RWPE2 (cell line): ENCODE data around the gene NUP210.

ENCODE experiments used
- ATAC-seq: fragments of 200-7000 bp; cut with Tn5 transposase; 3 replicates; pipeline ENCODE4 v1.9.1; 2021; ENCODE audit warnings: low read depth
- DNase-seq: peaks from one replicate; pipeline ENCODE4 v3.0.0-alpha.2; 2020; ENCODE audit warnings: low spot score
- H3K27ac ChIP-seq: fragments of 450-650 bp; 2 replicates; pipeline ENCODE4 v1.5.1; 2017; ENCODE audit warnings: mild to moderate bottlenecking; ENCODE audit not compliant: poor library complexity, severe bottlenecking
- H3K27me3 ChIP-seq: fragments of 250-450 bp; sonication (Bioruptor Pico); 2 replicates; pipeline ENCODE4 v1.5.1; 2021; ENCODE audit warnings: mild to moderate bottlenecking, moderate library complexity; ENCODE audit not compliant: insufficient read depth, poor library complexity, severe bottlenecking
- H3K36me3 ChIP-seq: fragments of 250-450 bp; sonication (Bioruptor Pico); 2 replicates; pipeline ENCODE4 v1.5.1; 2020; ENCODE audit warnings: low read depth, mild to moderate bottlenecking, moderate library complexity
- H3K4me1 ChIP-seq: fragments of 250-450 bp; sonication (Bioruptor Pico); 2 replicates; pipeline ENCODE4 v1.5.1; 2021; ENCODE audit warnings: mild to moderate bottlenecking, moderate library complexity; ENCODE audit not compliant: insufficient read depth, poor library complexity, severe bottlenecking
- H3K4me3 ChIP-seq: fragments of 250-450 bp; sonication (Bioruptor Pico); 2 replicates; pipeline ENCODE4 v1.5.1; 2021; ENCODE audit warnings: mild to moderate bottlenecking, moderate library complexity; ENCODE audit not compliant: severe bottlenecking
- H3K9me3 ChIP-seq: fragments of 250-450 bp; sonication (Bioruptor Pico); 2 replicates; pipeline ENCODE4 v1.5.1; 2021; ENCODE audit warnings: mild to moderate bottlenecking, moderate library complexity; ENCODE audit not compliant: severe bottlenecking
- TF ChIP-seq, protein P1 (sequence below): fragments of 450-650 bp; IDR thresholded peaks from one replicate; pipeline ENCODE4 v1.5.1; 2017; ENCODE audit warnings: mild to moderate bottlenecking, moderate library complexity; ENCODE audit not compliant: poor library complexity, severe bottlenecking

Gene NUP210

GRCh38 chr3:13371100-13372075 lies 48.7 kb downstream of the NUP210 start:
- H3K36me3 ChIP-seq = no peaks in the 10 kb centered on the region
- no peaks in the 10 kb centered on the region for H3K4me1 ChIP-seq
- H3K27me3 ChIP-seq = no peaks in the 10 kb centered on the region
- DNase-seq (no peak), ATAC-seq (no peak)
- H3K9me3 ChIP-seq = no peaks in the 10 kb centered on the region
- H3K27ac ChIP-seq = no peak overlapping the region
- TF ChIP-seq, protein P1, sequence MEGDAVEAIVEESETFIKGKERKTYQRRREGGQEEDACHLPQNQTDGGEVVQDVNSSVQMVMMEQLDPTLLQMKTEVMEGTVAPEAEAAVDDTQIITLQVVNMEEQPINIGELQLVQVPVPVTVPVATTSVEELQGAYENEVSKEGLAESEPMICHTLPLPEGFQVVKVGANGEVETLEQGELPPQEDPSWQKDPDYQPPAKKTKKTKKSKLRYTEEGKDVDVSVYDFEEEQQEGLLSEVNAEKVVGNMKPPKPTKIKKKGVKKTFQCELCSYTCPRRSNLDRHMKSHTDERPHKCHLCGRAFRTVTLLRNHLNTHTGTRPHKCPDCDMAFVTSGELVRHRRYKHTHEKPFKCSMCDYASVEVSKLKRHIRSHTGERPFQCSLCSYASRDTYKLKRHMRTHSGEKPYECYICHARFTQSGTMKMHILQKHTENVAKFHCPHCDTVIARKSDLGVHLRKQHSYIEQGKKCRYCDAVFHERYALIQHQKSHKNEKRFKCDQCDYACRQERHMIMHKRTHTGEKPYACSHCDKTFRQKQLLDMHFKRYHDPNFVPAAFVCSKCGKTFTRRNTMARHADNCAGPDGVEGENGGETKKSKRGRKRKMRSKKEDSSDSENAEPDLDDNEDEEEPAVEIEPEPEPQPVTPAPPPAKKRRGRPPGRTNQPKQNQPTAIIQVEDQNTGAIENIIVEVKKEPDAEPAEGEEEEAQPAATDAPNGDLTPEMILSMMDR = no peak
- H3K4me3 ChIP-seq = no peak overlapping the region

- TF ChIP-seq, protein P1 = no peak
- Histone ChIP-seq H3K27ac (no peak overlapping the region), H3K36me3 (no peaks in the 10 kb centered on the region), H3K27me3 (no peaks in the 10 kb centered on the region), H3K9me3 (no peaks in the 10 kb centered on the region), H3K4me1 (no peaks in the 10 kb centered on the region), H3K4me3 (no peak overlapping the region)
- DNase-seq (no peak), ATAC-seq (no peak)
These were observed 49.5 kb downstream of the NUP210 start for GRCh38 chr3:13370609-13371008.

- Histone ChIP-seq H3K36me3 (no peaks in the 10 kb centered on the region), H3K27me3 (no peaks in the 10 kb centered on the region), H3K9me3 (no peaks in the 10 kb centered on the region), H3K27ac (no peak overlapping the region), H3K4me3 (no peak overlapping the region), H3K4me1 (no peaks in the 10 kb centered on the region)
- DNase-seq (no peak), ATAC-seq (no peak)
- TF ChIP-seq, protein P1 = no peak
These were observed 50.1 kb downstream of the NUP210 start for GRCh38 chr3:13370055-13370454.

DNA sequence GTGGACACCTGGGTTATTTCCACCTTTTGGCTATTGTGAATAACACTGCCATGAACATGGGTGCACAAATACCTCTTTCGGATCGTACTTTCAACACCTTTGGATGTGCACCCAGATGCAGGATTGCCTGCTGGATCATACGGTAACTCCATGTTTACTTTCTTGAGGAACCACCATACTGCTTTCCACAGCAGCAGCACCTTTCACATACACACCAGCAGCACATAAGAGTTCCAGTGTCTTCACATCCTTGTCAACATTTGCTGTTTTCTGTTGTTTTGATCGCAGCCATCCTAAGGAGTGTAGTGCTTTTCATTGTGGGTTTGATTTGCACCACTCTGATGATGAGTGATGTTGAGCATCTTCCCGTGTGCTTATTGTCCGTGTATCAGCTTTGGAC lies 51.3 kb downstream of the NUP210 start:
- Histone ChIP-seq H3K27me3 (no peaks in the 10 kb centered on the region), H3K9me3 (no peaks in the 10 kb centered on the region), H3K36me3 (no peaks in the 10 kb centered on the region), H3K4me3 (no peak overlapping the region), H3K4me1 (no peaks in the 10 kb centered on the region), H3K27ac (no peak overlapping the region)
- ATAC-seq = no peak
- TF ChIP-seq, protein P1 = no peak
- no peak for DNase-seq

- DNase-seq (no peak), ATAC-seq (no peak)
- no peaks in the 10 kb centered on the region for H3K9me3 ChIP-seq
- no peak overlapping the region for H3K4me3 ChIP-seq
- TF ChIP-seq, protein P1 = no peak
- H3K27me3 ChIP-seq = no peaks in the 10 kb centered on the region
- no peaks in the 10 kb centered on the region for H3K36me3 ChIP-seq
- no peak overlapping the region for H3K27ac ChIP-seq
- H3K4me1 ChIP-seq = no peaks in the 10 kb centered on the region
These were observed 52.4 kb downstream of the NUP210 start for GRCh38 chr3:13367728-13368127.
